Measurements from ENCODE around the gene NSDHL.

Gene NSDHL

GRCh38 chrX:152917656-152918579 is 87.1 kb downstream of the NSDHL start:
- no peak for DNase-seq

GRCh38 chrX:152918707-152919106 is 87.8 kb downstream of the NSDHL start:
- DNase-seq, result no peak

Data from stimulated activated CD4-positive, alpha-beta T cell treated with anti-CD3 and anti-CD28 coated beads, Interleukin-2, amount 100 ng/mL, for 48 hours (primary cell).